DMS114 treated with DMSO at 0.1 percent for 48 hours (cell line): ENCODE results near the gene FBXW11.
A peak's percentile ranks its signal among the peaks of the same experiment; 100 is the strongest.

ENCODE experiments used
- DNase-seq: peaks from one replicate; lab custom pipeline; 2025; ENCODE audit not compliant: unreplicated experiment; lab: John Stamatoyannopoulos, UW

The FBXW11 gene

GRCh38 chr5:171872666-171873065 lies 133.8 kb downstream of the FBXW11 start:
- no peak for DNase-seq

GRCh38 chr5:171871711-171872110 lies 134.7 kb downstream of the FBXW11 start:
- DNase-seq, result no peak

GRCh38 chr5:171869956-171870355 lies 136.5 kb downstream of the FBXW11 start:
- no peak for DNase-seq

- no peak for DNase-seq
Observed at GRCh38 chr5:171868236-171868635, 138.2 kb downstream of the FBXW11 start.

GRCh38 chr5:171867786-171868185 lies 138.7 kb downstream of the FBXW11 start:
- no peak for DNase-seq

GRCh38 chr5:171865471-171865870 lies 141.0 kb downstream of the FBXW11 start:
- DNase-seq, result no peak

- no peak for DNase-seq
Observed at GRCh38 chr5:171863935-171864334, 142.5 kb downstream of the FBXW11 start.

GRCh38 chr5:171862624-171863023 lies 143.8 kb downstream of the FBXW11 start:
- no peak for DNase-seq

GRCh38 chr5:171861381-171861780 lies 145.1 kb downstream of the FBXW11 start:
- no peak for DNase-seq

GRCh38 chr5:171858303-171858702 lies 148.1 kb downstream of the FBXW11 start:
- peak; percentile 14 for DNase-seq

- DNase-seq, result no peak
Observed at GRCh38 chr5:171857489-171857876, 149.0 kb downstream of the FBXW11 start.

GRCh38 chr5:171855798-171856763 lies 150.4 kb downstream of the FBXW11 start:
- DNase-seq, result no peak

GRCh38 chr5:171855265-171855664 lies 151.2 kb downstream of the FBXW11 start:
- no peak for DNase-seq

- DNase-seq, result no peak
Observed at GRCh38 chr5:171852255-171852681, 154.2 kb downstream of the FBXW11 start.

GRCh38 chr5:171851251-171851650 lies 155.2 kb downstream of the FBXW11 start:
- DNase-seq, result no peak

- peak; percentile 55 for DNase-seq
Observed at GRCh38 chr5:171850324-171850947, 156.0 kb downstream of the FBXW11 start.

GRCh38 chr5:171849585-171850323 lies 156.7 kb downstream of the FBXW11 start:
- no peak for DNase-seq

- DNase-seq, result no peak
Observed at GRCh38 chr5:171848911-171849520, 157.4 kb downstream of the FBXW11 start.

- DNase-seq, result no peak
Observed at GRCh38 chr5:171848486-171848885, 158.0 kb downstream of the FBXW11 start.

- no peak for DNase-seq
Observed at GRCh38 chr5:171848006-171848405, 158.4 kb downstream of the FBXW11 start.

GRCh38 chr5:171847026-171847425 lies 159.4 kb downstream of the FBXW11 start:
- DNase-seq, result no peak
